ENCODE results near the gene TIAM2. TPM values are rescaled to one million over a fixed set of nuclear protein-coding genes. Genes with fewer than 3 reads are reported as not detected.

The TIAM2 gene
- total and polyA plus RNA-seq, 10 of the 15 experiments (the other 5 are each of a cell fraction or from before 2014, with no cell fraction given): 1.1 to 10.5 (median 2.3) TPM

- RAD21 ChIA-PET (ENCODE audit: unreplicated experiment): no interaction called here
- WGBS (ENCODE audit: insufficient coverage, insufficient replicate concordance, low lambda C conversion rate, missing lambda C conversion rate): 98% methylated on average over 4 of the region's 4 CpGs
- Histone ChIP-seq H3K9me3 (replicated peaks; ENCODE audit: control insufficient read depth, insufficient read depth, low read length) (no peaks in the 10 kb centered on the region), H3K4me2 (ENCODE audit: control insufficient read depth, insufficient read depth) (no peak overlapping the region), H2AFZ (ENCODE audit: control insufficient read depth, low read depth, low read length) (no peak overlapping the region), H3K27ac (ENCODE audit: control insufficient read depth, insufficient read depth) (no peak overlapping the region), H3K36me3 (ENCODE audit: control insufficient read depth in 2 of 2, insufficient read depth in 2 of 2, low read length in 1 of 2) (no peaks in the 10 kb centered on the region), H3K79me2 (ENCODE audit: control insufficient read depth, insufficient read depth, low read length) (no peaks in the 10 kb centered on the region), H4K20me1 (ENCODE audit: control insufficient read depth, insufficient read depth) (no peaks in the 10 kb centered on the region), H3K27me3 (replicated peaks in 1 of 2; ENCODE audit: control insufficient read depth in 2 of 2, insufficient read depth in 2 of 2, low read length in 1 of 2) (no peaks in the 10 kb centered on the region), H3K4me3 (no peak overlapping the region), H3K9ac (ENCODE audit: control insufficient read depth, insufficient read depth, low read length) (no peak overlapping the region), H3K4me1 (ENCODE audit: control insufficient read depth, insufficient read depth, low read length) (peaks cover 16% of the 10 kb centered on the region)
- ATAC-seq (no peak), DNase-seq (ENCODE audit: low read depth, low spot score) (no peak), FAIRE-seq (no peak)
- SMC1A ChIA-PET (ENCODE audit: uncharacterized antibody, unreplicated experiment): no interaction called here
- intact Hi-C loops (cut with micrococcal nuclease; ENCODE audit: unreplicated experiment): no loop called here
- POLR2A ChIA-PET: no interaction called here
- CTCF ChIA-PET: interaction anchor here (0.6 to 2.3 kb wide), 2 partner anchors 26 to 360 kb away, joined by 3 to 6 read pairs; no protein-coding TSS in a partner anchor
- no TSS peak for BruUV-seq (replicated peaks)
- in situ Hi-C loops (cut with MboI): no loop called here
- TF ChIP-seq CTCF (IDR thresholded peaks at IDR 0.05 in 2 of 3, conservative IDR thresholded peaks at IDR 0.05 in 1 of 3; ENCODE audit: control insufficient read depth in 2 of 3, extremely low read depth in 1 of 3, insufficient read depth in 1 of 3, low read depth in 3 of 3, low read length in 3 of 3) (no peak), ETV6 (conservative IDR thresholded peaks at IDR 0.05 in 1 of 2, IDR thresholded peaks at IDR 0.05 in 1 of 2; ENCODE audit: borderline replicate concordance in 1 of 2, low read depth in 1 of 2) (no peak), ZNF687 (IDR thresholded peaks at IDR 0.05) (no peak), ZBTB4 (CRISPR knock-in tag; IDR thresholded peaks at IDR 0.05) (no peak), RELA (IDR thresholded peaks at IDR 0.05; ENCODE audit: borderline replicate concordance, partially characterized antibody) (no peak), SMAD1 (IDR thresholded peaks at IDR 0.05; ENCODE audit: low read depth, partially characterized antibody) (no peak), HDAC2 (IDR thresholded peaks at IDR 0.05) (no peak), EED (IDR thresholded peaks at IDR 0.05; ENCODE audit: low read depth) (no peak), E4F1 (IDR thresholded peaks at IDR 0.05; ENCODE audit: borderline replicate concordance, partially characterized antibody) (no peak), MEF2A (IDR thresholded peaks at IDR 0.05; ENCODE audit: insufficient read depth, low read depth, low read length) (no peak)
Observed at GRCh38 chr6:154954347-154954746, 40.8 kb upstream of the TIAM2 start.

Data from GM12878 (cell line).